Measurements from ENCODE around the gene CARD18.

DNA sequence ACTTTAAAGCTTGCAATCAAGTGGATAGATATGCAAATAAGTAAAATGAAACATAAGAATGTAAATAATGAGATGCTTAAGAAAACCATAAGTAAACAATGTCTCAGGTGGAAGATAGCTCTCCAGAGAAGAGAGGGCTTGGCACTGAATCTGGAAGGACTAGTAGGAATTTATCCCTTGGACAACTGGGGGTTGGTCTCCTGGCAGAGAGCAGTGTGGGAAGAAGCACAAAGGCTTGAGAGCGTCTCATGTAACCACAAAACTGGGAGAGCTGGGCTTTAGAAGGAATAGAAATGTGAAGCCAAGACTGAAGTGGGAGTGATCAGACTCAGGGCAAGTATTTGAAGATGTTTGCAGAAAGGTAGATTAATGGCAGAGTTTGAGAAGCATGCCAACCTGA, 31.3 kb downstream of the CARD18 start:
- TF ChIP-seq CTCF (IDR thresholded peaks at IDR 0.05) (no peak), POLR2A (IDR thresholded peaks at IDR 0.05) (no peak)

All from esophagus squamous epithelium (tissue), 4 donors.